Loucy (cell line): Measurements from ENCODE around the gene MCF2L2.

Experiments used
- EZH2phosphoT487 ChIP-seq: fragments of 200-600 bp; IDR thresholded peaks from 2 replicates; pipeline ENCODE4 v1.6.1; 2018; ENCODE audit warnings: antibody characterized with exemption, mild to moderate bottlenecking, moderate library complexity, borderline replicate concordance
- TF ChIP-seq, protein P1 (sequence below): fragments of 200-600 bp; sonication (generic); conservative IDR thresholded peaks from 2 replicates; pipeline ENCODE4 v1.5.1; 2014; ENCODE audit warnings: mild to moderate bottlenecking, antibody characterized with exemption, low read length

DNA sequence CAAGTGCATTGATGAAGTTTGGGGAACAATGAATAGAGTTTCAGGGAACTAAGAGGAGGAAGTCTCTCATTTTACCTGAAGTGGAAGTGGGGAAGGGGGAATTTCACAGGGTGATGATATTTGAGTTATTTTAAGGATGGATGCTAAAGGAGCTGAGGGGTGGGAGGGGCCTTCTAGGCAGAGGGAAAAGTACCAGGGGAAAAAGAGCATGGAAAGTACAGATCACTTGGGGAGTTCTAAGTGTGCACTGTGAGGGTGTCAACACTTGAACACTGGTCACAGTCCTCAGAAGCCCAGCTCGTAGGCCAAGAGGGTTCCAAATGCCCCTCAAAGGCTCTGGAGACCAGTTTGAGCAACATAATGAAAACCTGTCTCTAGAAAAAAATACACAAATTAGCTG, 284.1 kb downstream of the MCF2L2 start:
- TF ChIP-seq, protein P1, sequence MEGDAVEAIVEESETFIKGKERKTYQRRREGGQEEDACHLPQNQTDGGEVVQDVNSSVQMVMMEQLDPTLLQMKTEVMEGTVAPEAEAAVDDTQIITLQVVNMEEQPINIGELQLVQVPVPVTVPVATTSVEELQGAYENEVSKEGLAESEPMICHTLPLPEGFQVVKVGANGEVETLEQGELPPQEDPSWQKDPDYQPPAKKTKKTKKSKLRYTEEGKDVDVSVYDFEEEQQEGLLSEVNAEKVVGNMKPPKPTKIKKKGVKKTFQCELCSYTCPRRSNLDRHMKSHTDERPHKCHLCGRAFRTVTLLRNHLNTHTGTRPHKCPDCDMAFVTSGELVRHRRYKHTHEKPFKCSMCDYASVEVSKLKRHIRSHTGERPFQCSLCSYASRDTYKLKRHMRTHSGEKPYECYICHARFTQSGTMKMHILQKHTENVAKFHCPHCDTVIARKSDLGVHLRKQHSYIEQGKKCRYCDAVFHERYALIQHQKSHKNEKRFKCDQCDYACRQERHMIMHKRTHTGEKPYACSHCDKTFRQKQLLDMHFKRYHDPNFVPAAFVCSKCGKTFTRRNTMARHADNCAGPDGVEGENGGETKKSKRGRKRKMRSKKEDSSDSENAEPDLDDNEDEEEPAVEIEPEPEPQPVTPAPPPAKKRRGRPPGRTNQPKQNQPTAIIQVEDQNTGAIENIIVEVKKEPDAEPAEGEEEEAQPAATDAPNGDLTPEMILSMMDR = no peak
- no peak for TF ChIP-seq EZH2phosphoT487
